Activated naive CD8-positive, alpha-beta T cell treated with anti-CD3 and anti-CD28 coated beads for 36 hours (primary cell): ENCODE results near the gene CEP20. TPM values are rescaled to one million over a fixed set of nuclear protein-coding genes. Genes with fewer than 3 reads are reported as not detected.
"Not testable (repeated sequence)": the region's sequence is repeated elsewhere in the genome, so short reads cannot be mapped to it uniquely, and the experiment has no call there.

ENCODE experiments used
- DNase-seq: peaks from one replicate; pipeline ENCODE4 v3.0.0; 2021
- H3K27ac Mint-ChIP-seq: one replicate; pipeline ENCODE4 v1.8.0; 2022; ENCODE audit warnings: mild to moderate bottlenecking, moderate library complexity, mixed read lengths
- H3K27me3 Mint-ChIP-seq: one replicate; pipeline ENCODE4 v1.8.0; 2022; ENCODE audit warnings: mild to moderate bottlenecking, mixed read lengths
- H3K36me3 Mint-ChIP-seq: one replicate; pipeline ENCODE4 v1.8.0; 2021; ENCODE audit warnings: mild to moderate bottlenecking, mixed read lengths
- H3K4me1 Mint-ChIP-seq: one replicate; pipeline ENCODE4 v1.8.0; 2021; ENCODE audit warnings: mixed read lengths
- H3K4me3 Mint-ChIP-seq: one replicate; pipeline ENCODE4 v1.8.0; 2022; ENCODE audit warnings: mild to moderate bottlenecking, moderate library complexity, mixed read lengths
- H3K9me3 Mint-ChIP-seq: one replicate; pipeline ENCODE4 v1.8.0; 2022; ENCODE audit warnings: mixed read lengths
- total RNA-seq, 2 experiments: library from RNA; stranded (reverse); gene quantifications; one replicate each; pipeline ENCODE4 v1.2.3, GENCODE V29; 2021

The CEP20 gene
- total RNA-seq, 2 experiments from 2014 or later: 37.5 to 44.9 TPM

- peaks cover 37% of the 10 kb centered on the region for H3K27me3 Mint-ChIP-seq
- DNase-seq: no peak
- H3K36me3 Mint-ChIP-seq: no peaks in the 10 kb centered on the region
- H3K4me1 Mint-ChIP-seq: peaks cover 4% of the 10 kb centered on the region
- no peak within 1 kb of the TSS for H3K27ac Mint-ChIP-seq
- H3K9me3 Mint-ChIP-seq: no peaks in the 10 kb centered on the region
- H3K4me3 Mint-ChIP-seq: peak within 1 kb of the TSS; percentile 33
Observed at GRCh38 chr16:15856901-15857698, 31.3 kb downstream of the CEP20 start, which contains the start of gene MYH11. TSS of gene MYH11 (minus strand) at chr16:15857028. CDS start at chr16:15838252, 18,776 bp downstream.

- H3K27me3 Mint-ChIP-seq: peaks cover 37% of the 10 kb centered on the region
Observed at GRCh38 chr16:15856182-15856581, 32.2 kb downstream of the CEP20 start.

GRCh38 chr16:15855704-15856003, 32.7 kb downstream of the CEP20 start:
- Mint-ChIP-seq H3K27ac (no peak overlapping the region), H3K9me3 (no peaks in the 10 kb centered on the region), H3K36me3 (no peaks in the 10 kb centered on the region), H3K4me1 (peaks cover 4% of the 10 kb centered on the region), H3K27me3 (peaks cover 37% of the 10 kb centered on the region), H3K4me3 (no peak overlapping the region)
- DNase-seq: no peak

More at GRCh38 chr16:15856182-15856581, 32.2 kb downstream of the CEP20 start:
- Mint-ChIP-seq H3K36me3 (no peaks in the 10 kb centered on the region), H3K27ac (no peak overlapping the region), H3K4me3 (no peak overlapping the region), H3K9me3 (no peaks in the 10 kb centered on the region), H3K4me1 (peaks cover 4% of the 10 kb centered on the region)
- DNase-seq: no peak

DNA sequence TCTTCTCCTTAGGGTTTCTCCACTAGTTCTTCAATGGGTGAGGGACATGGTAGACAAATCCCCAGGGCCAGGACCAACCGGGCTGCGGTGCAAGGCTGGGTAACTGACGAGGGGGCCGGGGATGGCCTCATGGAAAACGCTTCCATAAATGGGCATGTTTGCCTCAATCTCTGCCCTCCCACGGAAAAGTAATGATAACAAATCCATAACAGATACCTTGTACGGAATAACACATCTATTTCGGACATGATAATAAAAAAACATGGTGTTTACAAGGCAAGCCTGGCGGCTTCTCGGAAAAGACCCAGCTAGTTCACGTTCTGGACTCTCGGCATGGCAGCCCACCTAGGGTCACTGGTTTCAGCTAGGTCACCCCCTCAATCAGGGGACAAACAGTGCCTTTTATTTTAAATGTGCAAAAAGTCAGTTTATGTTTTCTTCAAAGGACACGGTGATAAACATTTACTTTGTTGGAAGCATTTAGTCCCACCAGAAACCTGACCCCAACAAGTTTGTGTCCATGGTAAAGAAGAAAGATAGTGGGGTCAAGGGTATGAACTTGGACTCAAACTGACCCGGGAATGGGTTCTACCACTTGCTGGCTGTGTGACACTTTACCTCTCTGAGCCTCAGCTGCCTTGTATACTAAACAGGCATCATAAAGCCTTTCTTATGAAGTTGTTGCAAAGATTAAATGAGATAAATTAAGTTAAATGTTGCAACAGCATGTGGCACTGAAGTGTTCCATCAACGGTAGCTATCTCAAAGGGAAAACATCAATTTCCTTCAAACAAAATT, 33.3 kb downstream of the CEP20 start:
- peaks cover 4% of the 10 kb centered on the region for H3K4me1 Mint-ChIP-seq
- no peak overlapping the region for H3K4me3 Mint-ChIP-seq
- DNase-seq: no peak
- H3K27ac Mint-ChIP-seq: no peak overlapping the region
- H3K9me3 Mint-ChIP-seq: no peaks in the 10 kb centered on the region
- peaks cover 37% of the 10 kb centered on the region for H3K27me3 Mint-ChIP-seq
- H3K36me3 Mint-ChIP-seq: no peaks in the 10 kb centered on the region

GRCh38 chr16:15854061-15854460, 34.3 kb downstream of the CEP20 start:
- H3K36me3 Mint-ChIP-seq: no peaks in the 10 kb centered on the region
- H3K4me1 Mint-ChIP-seq: peaks cover 4% of the 10 kb centered on the region
- no peaks in the 10 kb centered on the region for H3K9me3 Mint-ChIP-seq
- DNase-seq: no peak
- peaks cover 33% of the 10 kb centered on the region for H3K27me3 Mint-ChIP-seq
- no peak overlapping the region for H3K27ac Mint-ChIP-seq
- no peak overlapping the region for H3K4me3 Mint-ChIP-seq

DNA sequence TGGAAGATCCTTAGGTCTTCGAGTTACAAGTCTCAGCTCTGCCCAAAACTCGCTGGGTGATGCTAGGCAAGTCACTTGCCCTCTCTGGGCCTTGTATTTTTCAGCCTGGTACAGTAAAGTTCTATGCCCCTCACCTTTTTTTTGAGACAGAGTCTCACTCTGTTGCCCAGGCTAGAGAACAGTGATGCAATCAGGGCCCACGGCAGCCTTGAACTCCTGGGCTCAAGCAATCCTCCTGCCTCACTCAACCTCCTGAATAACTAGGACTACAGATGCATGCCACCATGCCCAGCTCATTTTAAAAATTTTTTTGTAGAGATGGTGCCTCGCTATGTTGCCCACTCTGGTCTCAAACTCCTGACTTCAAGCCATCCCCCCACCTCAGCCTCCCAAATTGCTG, 35.4 kb downstream of the CEP20 start:
- no peaks in the 10 kb centered on the region for H3K9me3 Mint-ChIP-seq

GRCh38 chr16:15850555-15850954, 37.8 kb downstream of the CEP20 start:
- H3K4me3 Mint-ChIP-seq, DNase-seq: not testable (repeated sequence)

More for the DNA sequence above, 35.4 kb downstream of the CEP20 start:
- no peak for DNase-seq
- Mint-ChIP-seq H3K36me3 (no peaks in the 10 kb centered on the region), H3K27ac (no peak overlapping the region), H3K4me3 (no peak overlapping the region), H3K4me1 (peaks cover 4% of the 10 kb centered on the region), H3K27me3 (peaks cover 28% of the 10 kb centered on the region)

GRCh38 chr16:15849209-15849981, 39.0 kb downstream of the CEP20 start:
- no peak overlapping the region for H3K4me3 Mint-ChIP-seq
- H3K4me1 Mint-ChIP-seq: no peaks in the 10 kb centered on the region
- H3K36me3 Mint-ChIP-seq: no peaks in the 10 kb centered on the region
- peaks cover 2% of the 10 kb centered on the region for H3K27me3 Mint-ChIP-seq
- DNase-seq: no peak
- H3K9me3 Mint-ChIP-seq: no peaks in the 10 kb centered on the region
- no peak overlapping the region for H3K27ac Mint-ChIP-seq

More at GRCh38 chr16:15850555-15850954, 37.8 kb downstream of the CEP20 start:
- not testable (repeated sequence) for H3K9me3 Mint-ChIP-seq, H3K4me1 Mint-ChIP-seq, H3K36me3 Mint-ChIP-seq, H3K27me3 Mint-ChIP-seq, H3K27ac Mint-ChIP-seq

DNA sequence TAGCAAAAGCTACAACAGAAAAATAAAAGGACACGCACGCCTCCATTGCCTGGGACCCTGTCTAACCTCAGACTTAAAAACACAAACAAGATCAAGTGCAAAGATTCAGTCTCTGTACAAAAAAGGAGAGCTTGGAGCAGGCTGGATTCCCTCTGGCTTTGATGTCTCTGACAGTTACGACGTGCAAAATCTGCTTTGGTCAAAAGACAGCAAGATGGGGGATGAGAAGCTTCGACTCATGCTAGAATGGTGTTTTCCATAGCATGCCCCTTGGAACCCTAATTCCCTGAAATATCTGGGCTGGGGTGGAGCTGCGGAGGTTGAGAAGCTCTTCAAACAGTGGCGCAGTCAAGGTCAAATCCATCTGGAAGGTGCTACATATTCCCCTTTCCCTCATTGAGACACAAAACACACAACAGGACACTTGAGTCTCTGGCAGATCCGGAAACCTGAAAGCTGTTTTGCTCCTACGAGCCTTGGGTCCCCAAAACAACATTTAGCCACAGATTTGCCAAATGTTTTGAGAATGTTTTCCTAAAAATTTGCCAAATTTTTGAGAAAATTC, 40.7 kb downstream of the CEP20 start:
- Mint-ChIP-seq H3K4me3 (no peak overlapping the region), H3K4me1 (no peaks in the 10 kb centered on the region), H3K36me3 (no peaks in the 10 kb centered on the region), H3K27me3 (no peaks in the 10 kb centered on the region), H3K27ac (no peak overlapping the region), H3K9me3 (no peaks in the 10 kb centered on the region)
- no peak for DNase-seq

GRCh38 chr16:15846510-15846909, 41.9 kb downstream of the CEP20 start:
- DNase-seq: no peak
- no peaks in the 10 kb centered on the region for H3K27me3 Mint-ChIP-seq
- H3K4me1 Mint-ChIP-seq: no peaks in the 10 kb centered on the region
- H3K4me3 Mint-ChIP-seq: no peak overlapping the region
- H3K36me3 Mint-ChIP-seq: no peaks in the 10 kb centered on the region
- no peak overlapping the region for H3K27ac Mint-ChIP-seq
- H3K9me3 Mint-ChIP-seq: no peaks in the 10 kb centered on the region

GRCh38 chr16:15843635-15844279, 44.6 kb downstream of the CEP20 start:
- Mint-ChIP-seq H3K36me3 (no peaks in the 10 kb centered on the region), H3K27me3 (no peaks in the 10 kb centered on the region)

GRCh38 chr16:15839204-15839603, 49.2 kb downstream of the CEP20 start:
- not testable (repeated sequence) for DNase-seq, H3K9me3 Mint-ChIP-seq, H3K27ac Mint-ChIP-seq, H3K27me3 Mint-ChIP-seq, H3K4me1 Mint-ChIP-seq, H3K36me3 Mint-ChIP-seq, H3K4me3 Mint-ChIP-seq

More at GRCh38 chr16:15843635-15844279, 44.6 kb downstream of the CEP20 start:
- Mint-ChIP-seq H3K4me3 (no peak overlapping the region), H3K27ac (no peak overlapping the region), H3K9me3 (no peaks in the 10 kb centered on the region), H3K4me1 (no peaks in the 10 kb centered on the region)
- no peak for DNase-seq

GRCh38 chr16:15837761-15838160, 50.6 kb downstream of the CEP20 start:
- Mint-ChIP-seq H3K36me3 (no peaks in the 10 kb centered on the region), H3K4me1 (peaks cover 5% of the 10 kb centered on the region), H3K27me3 (no peaks in the 10 kb centered on the region), H3K9me3 (no peaks in the 10 kb centered on the region), H3K4me3 (no peak overlapping the region), H3K27ac (no peak overlapping the region)
- DNase-seq: no peak

DNA sequence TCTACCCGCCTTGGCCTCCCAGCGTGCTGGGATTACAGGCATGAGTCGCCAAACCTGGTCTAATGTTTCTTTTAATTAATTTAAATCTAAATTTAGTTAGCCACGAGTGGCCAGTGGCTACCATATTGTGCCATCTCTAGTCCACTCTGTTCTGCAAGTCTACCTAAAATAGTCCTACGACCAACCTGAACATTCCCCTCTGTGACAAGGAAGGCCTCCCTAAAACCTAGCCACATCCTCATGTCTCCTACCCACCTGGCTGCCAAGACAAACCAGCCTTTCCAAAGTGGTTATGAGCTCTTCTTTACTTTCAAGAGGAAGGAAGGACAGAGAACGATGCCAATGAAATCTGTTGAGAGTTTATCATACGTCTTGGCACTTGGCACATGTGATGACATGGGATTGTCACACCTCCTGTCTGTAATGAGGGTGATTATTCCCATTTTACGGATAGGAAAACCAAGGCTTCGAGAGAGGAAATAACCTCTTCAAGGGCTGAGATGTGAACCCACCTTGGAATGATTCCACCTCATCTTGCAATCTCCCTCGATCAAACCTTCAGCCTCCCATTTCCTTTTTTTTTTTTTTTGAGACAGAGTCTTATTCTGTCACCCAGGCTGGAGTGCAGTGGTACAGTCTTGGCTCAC, 51.3 kb downstream of the CEP20 start:
- Mint-ChIP-seq H3K4me1 (peaks cover 5% of the 10 kb centered on the region), H3K27ac (no peak overlapping the region), H3K4me3 (no peak overlapping the region), H3K36me3 (no peaks in the 10 kb centered on the region), H3K9me3 (no peaks in the 10 kb centered on the region), H3K27me3 (no peaks in the 10 kb centered on the region)
- DNase-seq: no peak
